Activated CD4-positive, alpha-beta T cell treated with anti-CD3 and anti-CD28 coated beads, Interleukin-2, amount 50 U/mL, for 24 hours (primary cell): Measurements from ENCODE around the gene KLF9.

ENCODE experiments used
- DNase-seq, 2 donors: peaks; one replicate each; pipeline ENCODE4 v3.0.0-alpha.2; 2020; ENCODE audit warnings: low read depth in 1 of 2, low spot score in 1 of 2

The KLF9 gene

GRCh38 chr9:70422371-70423043 lies 8.1 kb upstream of the KLF9 start:
- no peak for DNase-seq

DNA sequence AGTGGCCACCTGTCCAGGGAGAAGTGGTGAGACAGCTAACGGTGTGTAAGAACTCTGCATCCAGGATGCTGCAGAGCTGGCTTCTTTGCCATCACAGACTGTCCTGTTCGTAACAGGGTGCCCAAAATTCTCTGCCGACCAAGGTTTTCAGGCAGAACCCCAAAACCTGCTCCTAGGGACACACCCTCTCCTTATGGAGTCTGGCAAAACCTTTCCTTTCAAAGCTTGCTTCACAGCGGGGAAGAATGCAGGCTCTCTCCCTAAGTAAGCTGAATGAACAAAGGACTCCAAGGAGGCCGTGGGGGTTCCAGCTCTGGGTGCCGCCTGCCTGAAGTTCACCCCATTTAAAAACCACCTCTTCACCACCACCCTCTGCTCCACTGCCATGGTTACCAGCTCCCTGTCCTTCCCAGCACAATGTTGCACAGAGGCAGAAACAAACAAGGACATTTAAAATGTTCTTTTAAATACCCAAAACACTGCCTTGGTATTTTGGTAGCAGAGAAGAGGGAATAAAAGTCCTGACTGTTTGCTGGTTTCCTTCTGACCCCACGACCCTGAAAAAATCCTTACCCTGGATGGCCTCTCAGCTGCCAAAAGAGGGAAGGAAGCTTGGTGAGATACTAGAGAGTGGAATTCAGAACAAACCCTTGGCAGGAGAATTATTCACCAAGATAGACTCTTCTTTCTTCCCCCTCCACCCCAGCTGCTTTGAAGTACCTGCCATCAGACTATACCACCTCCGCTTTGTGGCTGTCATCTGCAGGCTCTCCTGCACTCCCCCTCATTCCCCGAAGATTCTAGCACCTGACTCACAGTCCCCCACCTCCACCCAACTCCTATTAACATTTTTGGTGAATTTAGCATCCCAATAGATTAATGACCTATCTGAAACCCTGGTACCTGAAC lies 7.1 kb upstream of the KLF9 start:
- DNase-seq, result peak in 1 of 2 donors; percentile 48

DNA sequence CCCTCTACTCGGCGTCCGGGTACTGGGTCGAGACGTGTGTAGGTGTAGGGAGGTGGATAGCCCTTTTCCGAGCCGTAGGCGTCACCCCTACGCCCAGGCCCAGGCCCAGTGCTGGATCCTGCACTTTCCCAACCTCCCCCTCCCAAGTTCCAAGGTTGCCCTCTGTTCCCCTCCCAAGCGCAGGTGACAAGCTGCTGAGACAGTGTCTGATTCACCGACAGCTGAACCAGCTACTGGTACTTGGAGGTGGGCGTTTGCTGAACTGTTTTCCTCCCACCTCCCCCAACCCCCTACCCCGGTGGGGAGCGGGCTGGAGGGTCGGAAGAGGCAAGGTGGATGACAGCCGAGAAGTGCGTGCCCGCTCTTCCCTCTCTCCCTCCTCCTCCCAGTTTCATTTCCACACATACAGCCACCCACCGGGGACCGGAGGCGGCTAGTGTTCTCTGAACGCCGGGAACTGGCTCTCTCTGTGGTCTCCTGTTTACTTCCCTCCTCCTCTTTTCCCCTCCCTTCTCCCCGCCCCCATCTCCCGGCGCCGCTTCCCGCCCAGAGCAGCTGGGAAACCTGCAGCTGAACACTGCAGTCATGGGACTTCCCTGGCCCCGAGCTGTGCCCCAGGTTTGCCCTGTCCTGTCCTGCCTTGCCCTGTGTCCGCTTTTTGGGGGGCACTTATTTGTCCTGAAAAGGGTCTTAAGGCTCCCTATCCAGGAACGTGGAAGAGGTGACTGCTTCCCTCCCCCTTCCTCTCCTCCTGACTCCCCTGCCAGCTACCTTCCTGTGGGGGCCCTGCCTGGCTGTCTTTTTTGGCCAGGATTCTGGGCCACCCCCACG lies 6.2 kb upstream of the KLF9 start:
- DNase-seq, result peak in 1 of 2 donors; percentile 60

DNA sequence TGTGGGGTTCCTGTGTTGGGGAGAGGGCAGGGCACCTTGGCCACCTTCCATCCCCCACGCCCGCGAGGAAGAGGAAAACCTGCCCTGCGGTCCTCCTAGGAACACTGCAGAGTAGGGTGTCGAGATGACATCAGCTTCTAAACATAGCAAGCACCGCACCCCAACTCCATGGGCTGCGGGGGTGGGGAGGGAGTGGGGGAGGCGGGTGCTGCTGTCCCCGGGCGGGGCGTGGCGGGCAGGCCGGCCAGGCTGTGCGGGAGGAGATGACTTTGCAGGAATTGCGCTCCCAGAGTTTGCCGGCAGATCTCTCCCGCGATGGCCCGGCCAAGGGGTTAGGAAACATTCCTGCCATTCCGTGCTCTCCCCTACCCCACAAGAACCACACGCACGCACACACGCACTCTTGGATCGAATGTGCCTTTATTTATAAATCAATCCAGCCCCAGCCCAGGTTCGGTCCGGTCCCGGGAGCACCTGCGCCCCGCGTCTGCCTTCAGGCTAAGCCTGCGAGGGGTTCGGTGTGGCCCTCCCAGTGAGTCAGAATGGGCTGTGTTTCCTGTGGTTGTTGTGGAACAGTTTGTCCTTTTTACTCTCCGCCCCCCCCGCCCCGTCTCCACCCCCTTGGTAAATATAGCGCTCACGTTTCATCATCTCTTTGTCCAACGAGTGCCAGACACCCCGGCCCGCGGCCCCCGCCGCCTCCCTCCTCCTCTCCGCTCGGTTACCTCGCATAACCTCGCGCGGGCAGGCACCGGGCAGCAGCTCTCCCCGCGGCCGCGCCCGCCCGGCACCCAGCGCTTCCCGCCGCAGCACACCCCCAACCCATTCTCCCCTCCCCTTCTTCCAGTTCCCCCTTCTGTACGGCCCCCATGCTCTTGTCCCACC lies 5.3 kb upstream of the KLF9 start:
- DNase-seq, result peak; percentile 67 to 84

GRCh38 chr9:70418822-70419555 lies 4.5 kb upstream of the KLF9 start:
- DNase-seq, result peak; percentile 71 to 79

DNA sequence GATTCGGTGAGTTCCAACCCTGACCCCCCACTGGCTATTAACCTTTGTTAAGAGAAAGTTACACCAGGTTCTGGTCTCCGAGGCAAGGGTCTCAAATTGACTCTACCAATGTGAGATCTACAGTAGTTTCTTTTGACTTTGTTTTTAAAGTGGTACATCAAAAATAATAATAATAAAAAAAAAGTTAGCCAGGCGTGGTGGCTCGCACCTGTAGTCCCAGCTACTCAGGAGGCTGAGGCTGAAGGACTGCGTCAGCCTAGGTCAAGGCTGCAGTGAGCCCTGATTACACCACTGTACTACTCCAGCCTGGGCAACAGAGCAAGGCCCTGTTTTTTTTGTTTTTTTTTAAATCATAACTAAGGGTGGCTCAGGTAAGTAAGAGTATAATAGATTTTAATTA lies 1.0 kb upstream of the KLF9 start:
- no peak for DNase-seq

- DNase-seq, result no peak
Measured at GRCh38 chr9:70415041-70415440, 584 bp upstream of the KLF9 start.

GRCh38 chr9:70413464-70413798 lies 1.0 kb downstream of the KLF9 start:
- DNase-seq, result no peak

DNA sequence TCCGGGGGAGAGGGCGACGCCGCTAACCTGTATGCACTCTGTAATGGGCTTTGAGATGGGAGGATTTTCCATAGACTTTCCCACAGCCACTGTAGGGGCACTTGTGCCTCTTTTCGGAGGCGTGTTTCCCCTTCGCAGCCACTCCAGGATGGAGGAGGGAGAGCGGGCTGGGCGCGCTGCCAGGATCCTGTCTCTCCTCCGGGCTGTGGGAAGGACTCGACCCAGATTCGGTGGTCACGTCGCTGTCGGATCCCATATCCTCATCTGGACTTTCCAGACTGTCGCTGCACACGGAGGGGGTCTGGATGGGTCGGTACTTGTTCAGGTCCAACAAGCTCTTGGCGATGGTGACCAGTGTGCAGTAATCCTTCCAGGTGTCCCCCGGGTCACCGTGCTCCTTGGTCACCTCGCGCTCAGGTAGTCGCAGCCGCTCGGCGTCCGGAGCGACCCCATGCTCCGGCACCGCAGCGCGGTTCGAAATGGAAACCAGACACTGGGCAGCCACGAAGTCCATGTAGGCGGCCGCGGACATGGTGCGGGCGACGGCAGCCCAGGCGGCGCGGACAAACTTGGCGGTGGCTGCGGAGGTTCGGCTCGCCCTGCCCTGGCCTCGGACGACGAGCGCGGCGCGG lies 1.5 kb downstream of the KLF9 start:
- no peak for DNase-seq

GRCh38 chr9:70411930-70412831 lies 2.3 kb downstream of the KLF9 start:
- DNase-seq, result peak; percentile 47 to 62

DNA sequence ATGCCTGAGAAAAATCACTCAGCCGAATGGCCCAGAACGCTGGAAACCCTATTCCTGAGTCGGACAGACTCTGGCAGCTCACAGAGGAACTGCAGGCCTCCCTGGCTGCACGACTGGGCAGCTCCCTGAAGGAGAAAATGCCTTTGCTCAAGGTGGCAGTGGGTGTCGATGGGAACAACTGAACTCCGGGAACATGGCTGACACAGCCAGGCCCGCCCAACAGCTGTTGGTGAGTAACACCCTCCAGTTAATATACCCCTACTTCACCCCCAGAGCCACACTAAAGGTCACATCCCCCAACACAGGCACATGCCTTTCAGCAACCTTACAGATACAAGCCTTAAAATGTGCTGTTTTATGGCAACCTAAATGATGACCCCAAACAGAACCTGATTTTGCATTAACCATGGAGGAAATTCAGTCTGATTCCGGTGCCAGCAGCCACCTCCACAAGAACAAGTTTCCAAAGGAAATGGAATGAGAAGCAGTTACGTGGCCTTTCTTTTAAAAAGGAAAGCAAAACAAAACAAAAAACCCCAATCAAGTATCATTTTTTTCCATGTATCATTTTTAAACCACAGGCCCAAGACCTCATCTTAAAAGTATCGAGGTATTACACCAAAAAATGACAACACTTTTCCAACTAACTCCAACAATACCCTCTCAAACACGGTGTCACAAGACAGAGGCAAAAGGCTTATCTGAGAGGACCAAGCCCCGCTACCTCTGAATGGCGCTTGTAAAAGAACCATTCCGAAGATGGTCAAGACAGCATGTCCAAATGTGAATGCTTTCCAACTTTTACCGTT lies 3.1 kb downstream of the KLF9 start:
- DNase-seq, result peak in 1 of 2 donors; percentile 51

DNA sequence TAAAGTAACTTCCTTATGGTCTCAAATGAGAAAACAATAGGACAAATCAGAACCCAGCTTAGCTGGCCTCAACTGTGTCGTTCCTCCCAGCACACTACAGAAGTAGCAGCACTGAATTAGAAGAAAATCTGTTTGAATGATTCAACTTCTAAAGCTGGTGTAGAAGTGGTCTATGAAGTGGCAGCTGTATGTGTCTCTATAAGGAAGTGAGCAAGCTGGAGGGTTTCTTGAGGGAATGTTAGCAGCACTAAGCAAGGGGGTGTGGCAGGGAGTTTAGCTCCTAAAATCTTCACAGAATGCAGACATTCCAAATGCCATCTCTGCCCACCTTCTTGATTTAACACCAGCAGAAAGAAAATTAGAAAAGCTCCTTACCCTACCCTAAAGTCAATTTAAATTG lies 4.1 kb downstream of the KLF9 start:
- no peak for DNase-seq

GRCh38 chr9:70409800-70410199 lies 4.7 kb downstream of the KLF9 start:
- DNase-seq, result no peak

DNA sequence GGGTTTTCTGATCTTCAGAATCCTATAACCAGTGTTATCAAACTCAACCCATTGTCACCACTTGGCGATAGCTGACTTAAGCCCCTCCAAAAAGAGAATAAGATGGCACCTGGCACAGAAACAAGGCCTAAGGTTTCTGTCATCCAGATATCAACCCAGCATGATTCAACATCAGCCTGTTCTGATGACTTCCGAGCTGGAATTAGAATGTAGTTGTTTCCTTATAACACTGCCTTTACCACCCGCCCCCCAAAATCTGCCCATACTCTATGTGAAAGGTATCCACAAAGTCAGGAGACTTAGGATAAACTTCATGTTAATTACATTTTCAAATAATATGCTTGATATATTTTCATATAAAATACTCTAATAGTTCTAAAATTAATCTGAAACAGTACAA lies 5.2 kb downstream of the KLF9 start:
- DNase-seq, result no peak

DNA sequence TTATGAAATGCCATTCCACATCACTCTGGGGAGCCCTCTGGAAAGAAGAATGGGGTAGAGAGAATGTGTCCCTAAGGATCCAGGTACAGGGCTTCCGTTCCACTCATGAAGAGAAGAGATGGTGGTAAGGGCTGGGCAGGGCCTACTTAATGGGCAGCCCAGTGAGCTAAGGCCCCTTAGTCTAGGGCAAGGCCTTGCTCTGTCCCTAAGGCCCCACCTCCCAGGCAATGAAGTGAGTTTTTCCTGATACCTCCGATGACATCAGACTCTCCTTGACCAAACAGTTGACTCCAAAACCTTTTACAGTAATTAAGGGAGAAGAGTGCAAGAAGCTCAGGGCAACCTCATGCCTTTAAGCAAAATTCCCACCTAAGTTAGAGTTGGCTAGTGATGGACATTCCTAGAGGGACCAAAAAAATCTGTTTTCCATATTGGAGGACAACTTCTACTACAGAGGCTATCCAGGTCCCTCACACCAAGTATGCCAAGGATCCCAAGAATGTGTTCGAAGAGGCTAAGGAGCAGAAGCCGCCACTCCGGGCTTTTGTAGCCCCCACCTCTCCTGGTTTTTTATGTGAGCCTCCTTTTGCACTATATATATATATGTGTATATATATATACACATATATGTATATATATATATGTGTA lies 5.9 kb downstream of the KLF9 start:
- DNase-seq, result no peak

DNA sequence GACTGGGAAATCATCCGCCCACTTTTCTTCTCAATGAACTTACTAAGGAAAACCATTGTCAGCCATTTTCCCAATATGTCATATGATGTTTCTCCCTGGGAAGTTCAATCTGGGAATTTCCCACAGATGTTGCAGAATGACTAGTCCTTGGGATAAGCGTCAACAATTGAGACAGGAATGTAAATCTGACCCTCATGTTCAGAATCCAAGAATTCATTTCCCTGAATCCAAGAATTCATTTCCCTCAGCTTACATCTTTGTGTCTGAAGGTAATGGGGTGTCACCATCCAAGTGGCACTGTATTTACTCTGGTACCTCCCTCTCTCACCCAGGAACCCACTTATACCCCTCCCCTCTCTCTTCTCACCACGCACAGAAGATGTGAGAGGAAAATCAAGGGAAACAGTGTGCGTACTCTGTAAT lies 7.4 kb downstream of the KLF9 start:
- no peak for DNase-seq

GRCh38 chr9:70406434-70406862 lies 8.0 kb downstream of the KLF9 start:
- DNase-seq, result no peak
